ENCODE data around the gene PPARD.

The PPARD gene

DNA sequence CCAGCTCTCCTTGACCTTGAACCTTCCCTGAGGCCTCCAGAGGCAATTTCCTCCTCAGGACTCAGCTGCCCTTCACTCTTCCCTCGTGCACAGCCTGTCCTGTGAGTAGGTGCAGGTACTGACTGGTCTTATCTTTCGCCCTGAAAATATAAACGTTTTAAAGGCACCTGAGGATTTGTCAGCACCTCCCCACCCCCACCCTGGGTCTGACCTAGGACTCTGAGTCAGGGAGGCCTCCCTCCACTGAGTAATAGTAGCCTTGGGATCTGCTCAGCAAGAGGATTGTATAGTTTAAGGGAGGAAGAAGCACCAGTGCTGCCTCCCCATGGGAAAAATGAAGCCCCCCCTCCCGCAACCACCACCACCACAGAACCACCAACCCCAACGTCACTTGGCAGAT is 54.6 kb downstream of the PPARD start:
- Mint-ChIP-seq H3K36me3 (ENCODE audit: low read depth) (peaks cover 10% of the 10 kb centered on the region), H3K27ac (no peak overlapping the region), H3K4me3 (no peak overlapping the region), H3K27me3 (ENCODE audit: low read depth) (no peaks in the 10 kb centered on the region), H3K4me1 (ENCODE audit: low read depth) (peaks cover 26% of the 10 kb centered on the region), H3K9me3 (no peaks in the 10 kb centered on the region)

- H3K4me1 Mint-ChIP-seq (ENCODE audit: low read depth), result peaks cover 23% of the 10 kb centered on the region
- no peaks in the 10 kb centered on the region for H3K9me3 Mint-ChIP-seq
- H3K27ac Mint-ChIP-seq, result no peak overlapping the region
- no peak overlapping the region for H3K4me3 Mint-ChIP-seq
- no peaks in the 10 kb centered on the region for H3K27me3 Mint-ChIP-seq (ENCODE audit: low read depth)
- peaks cover 10% of the 10 kb centered on the region for H3K36me3 Mint-ChIP-seq (ENCODE audit: low read depth)
Observed at GRCh38 chr6:35397806-35398418, 55.6 kb downstream of the PPARD start.

DNA sequence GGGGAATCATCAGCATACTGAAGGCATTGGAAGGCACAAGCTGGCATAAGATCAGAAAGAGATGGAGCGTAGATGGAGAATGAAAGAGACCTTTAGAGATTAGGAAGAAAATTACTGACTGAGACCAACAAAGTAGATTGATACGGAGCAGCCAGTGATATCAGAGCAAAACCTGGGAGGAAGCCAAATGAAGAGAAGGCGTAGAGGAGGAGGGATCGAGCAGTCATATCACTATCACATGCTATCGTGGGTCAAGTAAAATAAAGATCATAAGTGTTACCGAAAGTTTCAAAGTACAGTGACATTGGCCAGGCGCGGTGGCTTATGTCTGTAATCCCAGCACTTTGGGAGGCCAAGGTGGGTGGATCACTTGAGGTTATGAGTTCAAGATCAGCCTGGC is 56.2 kb downstream of the PPARD start:
- H3K27me3 Mint-ChIP-seq (ENCODE audit: low read depth), result no peaks in the 10 kb centered on the region
- H3K27ac Mint-ChIP-seq, result no peak overlapping the region
- peaks cover 19% of the 10 kb centered on the region for H3K4me1 Mint-ChIP-seq (ENCODE audit: low read depth)
- no peaks in the 10 kb centered on the region for H3K9me3 Mint-ChIP-seq
- H3K4me3 Mint-ChIP-seq, result no peak overlapping the region
- H3K36me3 Mint-ChIP-seq (ENCODE audit: low read depth), result peaks cover 10% of the 10 kb centered on the region

DNA sequence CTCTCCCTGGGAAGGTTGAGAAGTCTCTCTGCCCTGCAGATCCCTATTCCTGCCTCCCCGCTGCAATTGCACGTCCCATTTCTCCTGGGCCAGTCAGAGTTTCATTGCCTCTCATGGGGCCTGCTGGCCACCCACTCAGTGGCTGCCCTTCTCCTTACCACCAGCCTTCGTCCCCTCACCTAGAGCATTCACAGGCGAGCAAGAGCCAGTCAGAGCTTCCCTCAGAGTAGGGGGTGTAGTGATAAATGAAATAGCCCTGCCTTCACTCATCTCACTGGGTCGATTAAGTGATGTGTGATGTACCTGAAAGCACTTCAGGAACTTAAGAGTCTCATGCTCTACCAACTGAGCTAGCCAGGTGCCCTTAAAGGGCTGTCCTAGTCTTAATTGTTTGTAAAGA is 57.8 kb downstream of the PPARD start:
- peaks cover 13% of the 10 kb centered on the region for H3K4me1 Mint-ChIP-seq (ENCODE audit: low read depth)
- H3K27ac Mint-ChIP-seq, result no peak overlapping the region
- H3K27me3 Mint-ChIP-seq (ENCODE audit: low read depth), result no peaks in the 10 kb centered on the region
- peaks cover 6% of the 10 kb centered on the region for H3K36me3 Mint-ChIP-seq (ENCODE audit: low read depth)
- no peak overlapping the region for H3K4me3 Mint-ChIP-seq
- H3K9me3 Mint-ChIP-seq, result no peaks in the 10 kb centered on the region

- H3K4me3 Mint-ChIP-seq, result no peak overlapping the region
- H3K4me1 Mint-ChIP-seq (ENCODE audit: low read depth), result peaks cover 13% of the 10 kb centered on the region
- H3K36me3 Mint-ChIP-seq (ENCODE audit: low read depth), result peaks cover 6% of the 10 kb centered on the region
- H3K9me3 Mint-ChIP-seq, result no peaks in the 10 kb centered on the region
- no peak overlapping the region for H3K27ac Mint-ChIP-seq
- H3K27me3 Mint-ChIP-seq (ENCODE audit: low read depth), result no peaks in the 10 kb centered on the region
Observed at GRCh38 chr6:35400901-35401311, 58.5 kb downstream of the PPARD start.

DNA sequence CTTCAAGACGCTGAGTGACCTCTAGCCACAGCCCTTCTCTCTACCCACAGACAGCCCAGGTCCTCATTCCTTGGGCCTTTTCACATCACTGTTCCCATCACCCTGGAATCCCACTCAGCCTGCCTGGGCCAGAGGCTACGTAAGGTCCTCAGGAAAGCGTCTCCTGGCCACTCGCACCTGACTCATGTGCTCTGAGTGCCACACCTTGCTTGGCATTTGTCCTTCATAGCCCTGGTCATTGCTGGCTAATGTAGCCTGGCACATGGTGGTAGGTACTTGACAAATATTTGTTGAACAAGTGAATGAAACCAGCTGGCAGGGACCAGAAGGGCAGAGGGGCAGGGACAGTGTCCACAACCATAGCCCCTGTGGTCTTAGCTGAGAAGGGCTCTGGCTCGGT is 59.2 kb downstream of the PPARD start:
- peak overlapping the region; percentile 55 for H3K27ac Mint-ChIP-seq
- H3K4me3 Mint-ChIP-seq, result no peak overlapping the region
- H3K4me1 Mint-ChIP-seq (ENCODE audit: low read depth), result peaks cover 13% of the 10 kb centered on the region
- H3K27me3 Mint-ChIP-seq (ENCODE audit: low read depth), result no peaks in the 10 kb centered on the region
- no peaks in the 10 kb centered on the region for H3K9me3 Mint-ChIP-seq
- H3K36me3 Mint-ChIP-seq (ENCODE audit: low read depth), result peaks cover 6% of the 10 kb centered on the region

- no peaks in the 10 kb centered on the region for H3K9me3 Mint-ChIP-seq
- H3K4me3 Mint-ChIP-seq, result no peak overlapping the region
- H3K36me3 Mint-ChIP-seq (ENCODE audit: low read depth), result peaks cover 6% of the 10 kb centered on the region
- H3K27me3 Mint-ChIP-seq (ENCODE audit: low read depth), result no peaks in the 10 kb centered on the region
- peaks cover 13% of the 10 kb centered on the region for H3K4me1 Mint-ChIP-seq (ENCODE audit: low read depth)
- no peak overlapping the region for H3K27ac Mint-ChIP-seq
Observed at GRCh38 chr6:35402136-35402855, 59.9 kb downstream of the PPARD start.

DNA sequence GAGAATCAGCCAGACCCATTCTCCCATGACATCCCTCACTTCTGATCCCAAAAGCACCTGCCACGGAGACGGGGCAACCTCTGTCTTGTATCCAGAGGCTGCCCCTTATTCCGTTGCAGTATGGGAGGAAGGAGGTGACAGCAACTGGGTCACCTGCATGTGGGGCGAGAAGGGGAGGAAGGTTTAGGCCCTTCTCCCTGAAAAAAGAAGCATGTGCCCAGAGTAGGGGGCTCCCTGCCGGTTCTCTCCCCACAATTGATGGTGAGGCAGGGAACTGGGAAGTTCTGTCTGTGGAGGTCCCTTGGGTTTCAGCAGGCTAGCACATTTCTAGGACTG is 60.5 kb downstream of the PPARD start:
- Mint-ChIP-seq H3K4me3 (no peak overlapping the region), H3K9me3 (no peaks in the 10 kb centered on the region), H3K36me3 (ENCODE audit: low read depth) (peaks cover 6% of the 10 kb centered on the region), H3K27me3 (ENCODE audit: low read depth) (no peaks in the 10 kb centered on the region), H3K4me1 (ENCODE audit: low read depth) (peaks cover 11% of the 10 kb centered on the region), H3K27ac (no peak overlapping the region)

DNA sequence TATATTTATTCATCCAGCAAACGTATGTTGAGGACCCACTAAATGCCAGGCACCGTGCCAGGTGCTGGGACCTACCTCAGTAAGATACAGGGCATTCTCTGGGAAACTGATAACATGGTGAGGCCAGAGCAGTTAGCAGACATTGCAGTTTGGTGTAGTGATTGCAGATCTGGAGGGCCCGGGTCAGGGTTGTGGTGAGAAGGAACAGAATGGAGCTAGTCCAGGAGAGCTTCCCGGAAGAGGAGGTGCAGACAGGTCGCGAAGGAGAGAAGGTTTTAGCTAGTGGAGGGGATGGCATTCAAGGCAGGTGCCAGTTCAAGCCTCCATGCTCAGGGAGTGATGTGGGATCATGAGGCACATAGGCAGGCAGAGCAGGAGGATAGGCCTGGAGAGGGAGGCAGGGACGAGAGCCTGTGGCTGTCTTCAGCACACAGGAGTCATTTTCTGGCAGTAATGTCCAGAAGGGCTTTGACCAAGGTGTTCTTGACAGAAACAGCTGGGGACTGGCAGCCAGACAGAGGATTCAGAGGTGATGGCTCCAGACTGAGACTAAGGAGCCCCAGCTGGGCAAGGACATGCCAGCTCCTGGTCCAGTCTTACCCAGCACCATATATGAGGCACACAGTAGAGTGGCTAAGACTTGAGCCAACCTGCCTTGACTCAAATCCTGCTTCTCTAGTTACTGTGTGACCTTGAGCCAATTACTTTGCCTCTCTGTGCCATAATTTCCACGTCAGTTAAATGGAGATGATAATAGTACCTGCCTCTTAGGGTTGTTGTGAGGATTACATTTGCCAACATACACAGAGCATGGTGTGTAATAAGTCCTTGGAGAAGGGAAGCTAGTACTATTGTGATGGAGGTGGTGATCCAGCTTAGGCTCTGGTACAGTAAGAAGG is 61.4 kb downstream of the PPARD start:
- Mint-ChIP-seq H3K4me1 (ENCODE audit: low read depth) (peaks cover 11% of the 10 kb centered on the region), H3K9me3 (no peaks in the 10 kb centered on the region), H3K27me3 (ENCODE audit: low read depth) (no peaks in the 10 kb centered on the region), H3K27ac (peak overlapping the region; percentile 5), H3K4me3 (no peak overlapping the region), H3K36me3 (ENCODE audit: low read depth) (no peaks in the 10 kb centered on the region)

- H3K27ac Mint-ChIP-seq, result no peak overlapping the region
- no peaks in the 10 kb centered on the region for H3K27me3 Mint-ChIP-seq (ENCODE audit: low read depth)
- no peaks in the 10 kb centered on the region for H3K9me3 Mint-ChIP-seq
- H3K4me3 Mint-ChIP-seq, result no peak overlapping the region
- peaks cover 25% of the 10 kb centered on the region for H3K4me1 Mint-ChIP-seq (ENCODE audit: low read depth)
- H3K36me3 Mint-ChIP-seq (ENCODE audit: low read depth), result peaks cover 9% of the 10 kb centered on the region
Observed at GRCh38 chr6:35406711-35407485, 64.5 kb downstream of the PPARD start.

DNA sequence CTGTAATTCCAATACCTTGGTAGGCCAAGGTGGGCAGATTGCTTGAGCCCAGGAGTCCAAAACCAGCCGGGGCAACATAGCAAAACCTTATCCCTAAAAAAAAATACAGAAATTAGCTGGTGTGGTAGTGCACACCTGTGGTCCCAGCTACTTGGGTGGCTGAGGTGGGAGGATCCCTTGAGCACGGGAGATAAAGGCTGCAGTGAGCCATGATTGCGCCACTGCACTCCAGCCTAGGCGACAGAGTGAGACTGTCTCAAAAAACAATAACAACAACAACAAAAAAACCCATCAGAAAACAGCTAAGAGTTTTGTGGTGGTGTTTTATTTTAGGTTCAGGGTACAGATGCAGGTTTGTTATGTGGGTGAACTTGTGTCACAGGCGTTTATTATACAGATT is 66.9 kb downstream of the PPARD start:
- Mint-ChIP-seq H3K4me1 (ENCODE audit: low read depth) (peaks cover 28% of the 10 kb centered on the region), H3K36me3 (ENCODE audit: low read depth) (peaks cover 17% of the 10 kb centered on the region), H3K27ac (no peak overlapping the region), H3K9me3 (no peaks in the 10 kb centered on the region), H3K27me3 (ENCODE audit: low read depth) (no peaks in the 10 kb centered on the region), H3K4me3 (no peak overlapping the region)

GRCh38 chr6:35410131-35410530 is 67.8 kb downstream of the PPARD start:
- Mint-ChIP-seq H3K27me3 (ENCODE audit: low read depth) (no peaks in the 10 kb centered on the region), H3K9me3 (no peaks in the 10 kb centered on the region), H3K4me3 (peak overlapping the region; percentile 8), H3K4me1 (ENCODE audit: low read depth) (peaks cover 36% of the 10 kb centered on the region), H3K36me3 (ENCODE audit: low read depth) (peaks cover 19% of the 10 kb centered on the region), H3K27ac (peak overlapping the region; percentile 84)

DNA sequence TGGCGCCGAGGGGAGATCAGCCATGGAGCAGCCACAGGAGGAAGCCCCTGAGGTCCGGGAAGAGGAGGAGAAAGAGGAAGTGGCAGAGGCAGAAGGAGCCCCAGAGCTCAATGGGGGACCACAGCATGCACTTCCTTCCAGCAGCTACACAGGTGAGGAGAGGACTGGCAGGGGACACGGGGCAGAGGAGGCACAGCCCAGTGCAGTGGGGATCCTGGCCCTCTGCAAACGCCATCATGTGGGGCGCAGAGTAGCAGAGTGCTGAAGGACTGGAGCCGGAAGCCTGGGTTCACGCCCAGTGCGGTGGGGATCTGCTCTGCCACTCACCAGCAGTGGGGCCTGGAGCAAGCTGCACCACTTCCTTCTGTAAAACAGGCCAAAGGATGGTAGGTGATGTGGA is 68.7 kb downstream of the PPARD start:
- H3K36me3 Mint-ChIP-seq (ENCODE audit: low read depth), result peaks cover 26% of the 10 kb centered on the region
- H3K27me3 Mint-ChIP-seq (ENCODE audit: low read depth), result no peaks in the 10 kb centered on the region
- peak overlapping the region; percentile 84 for H3K27ac Mint-ChIP-seq
- H3K4me3 Mint-ChIP-seq, result peak overlapping the region; percentile 74
- H3K4me1 Mint-ChIP-seq (ENCODE audit: low read depth), result peaks cover 43% of the 10 kb centered on the region
- H3K9me3 Mint-ChIP-seq, result no peaks in the 10 kb centered on the region

DNA sequence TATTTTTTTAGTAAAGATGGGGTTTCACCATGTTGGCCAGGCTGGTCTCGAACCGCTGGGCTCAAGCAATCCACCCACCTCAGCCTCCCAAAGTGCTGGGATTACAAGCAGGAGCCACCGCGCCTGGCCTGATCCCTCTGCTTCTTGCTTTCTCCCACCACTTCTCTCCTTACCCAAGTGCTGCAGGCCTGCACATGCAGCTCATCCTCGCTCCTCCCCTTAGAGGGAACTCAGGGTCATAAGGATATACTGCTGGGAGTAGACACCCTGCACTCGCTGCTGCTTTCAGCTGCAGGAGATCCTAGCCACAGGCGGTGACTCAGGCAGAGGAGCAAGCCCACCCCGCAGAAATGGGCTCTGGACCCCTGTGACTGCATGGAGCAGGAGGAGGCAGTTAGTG is 69.7 kb downstream of the PPARD start:
- Mint-ChIP-seq H3K4me3 (no peak overlapping the region), H3K27me3 (ENCODE audit: low read depth) (no peaks in the 10 kb centered on the region), H3K9me3 (no peaks in the 10 kb centered on the region), H3K36me3 (ENCODE audit: low read depth) (peaks cover 29% of the 10 kb centered on the region), H3K27ac (no peak overlapping the region), H3K4me1 (ENCODE audit: low read depth) (peaks cover 43% of the 10 kb centered on the region)
